Measurements from ENCODE around the gene SPINK5. TPM values are rescaled to one million over a fixed set of nuclear protein-coding genes. Genes with fewer than 3 reads are reported as not detected.
A peak's percentile ranks its signal among the peaks of the same experiment; 100 is the strongest.

The SPINK5 gene
- total RNA-seq, 1 donor from 2014 or later: 235 TPM

GRCh38 chr5:148172377-148172776 is 108.6 kb downstream of the SPINK5 start:
- no peaks in the 10 kb centered on the region for H3K27me3 ChIP-seq
- H3K4me1 ChIP-seq: no peaks in the 10 kb centered on the region
- no peaks in the 10 kb centered on the region for H3K9me3 ChIP-seq
- no peaks in the 10 kb centered on the region for H3K36me3 ChIP-seq
- no peak overlapping the region for H3K4me3 ChIP-seq
- TF ChIP-seq CTCF (IDR thresholded peaks at IDR 0.05): no peak
- TF ChIP-seq POLR2A (IDR thresholded peaks at IDR 0.05): no peak
- TF ChIP-seq POLR2AphosphoS5 (IDR thresholded peaks at IDR 0.05; ENCODE audit: insufficient read depth in 1 of 2, low read depth in 1 of 2): no peak
- no peak for DNase-seq (ENCODE audit: extremely low spot score in 2 of 2)
- no peak overlapping the region for H3K27ac ChIP-seq
- intact Hi-C loops (cut with DNase I): no loop called here

- no peak for DNase-seq (ENCODE audit: extremely low spot score in 2 of 2)
- intact Hi-C loops (cut with DNase I): no loop called here
- Histone ChIP-seq H3K4me1 (no peaks in the 10 kb centered on the region), H3K9me3 (no peaks in the 10 kb centered on the region), H3K27me3 (no peaks in the 10 kb centered on the region), H3K36me3 (no peaks in the 10 kb centered on the region), H3K27ac (no peak overlapping the region), H3K4me3 (no peak overlapping the region)
- no peak for TF ChIP-seq POLR2A (IDR thresholded peaks at IDR 0.05)
Observed at GRCh38 chr5:148176480-148176879, 112.7 kb downstream of the SPINK5 start.

- Histone ChIP-seq H3K36me3 (no peaks in the 10 kb centered on the region), H3K27ac (no peak overlapping the region), H3K4me1 (no peaks in the 10 kb centered on the region), H3K9me3 (no peaks in the 10 kb centered on the region), H3K27me3 (no peaks in the 10 kb centered on the region), H3K4me3 (no peak overlapping the region)
- DNase-seq (ENCODE audit: extremely low spot score in 2 of 2): no peak
- intact Hi-C loops (cut with DNase I): no loop called here
- TF ChIP-seq POLR2AphosphoS5 (IDR thresholded peaks at IDR 0.05; ENCODE audit: insufficient read depth in 1 of 2, low read depth in 1 of 2) (no peak), POLR2A (IDR thresholded peaks at IDR 0.05) (no peak), CTCF (IDR thresholded peaks at IDR 0.05) (no peak)
Observed at GRCh38 chr5:148177207-148177606, 113.4 kb downstream of the SPINK5 start.

- no peak for DNase-seq (ENCODE audit: extremely low spot score in 2 of 2)
- TF ChIP-seq POLR2A (IDR thresholded peaks at IDR 0.05) (no peak), POLR2AphosphoS5 (IDR thresholded peaks at IDR 0.05; ENCODE audit: insufficient read depth in 1 of 2, low read depth in 1 of 2) (peak in 1 of 2 donors; percentile 31), CTCF (IDR thresholded peaks at IDR 0.05) (peak in 2 of 3 experiments; percentile 41 to 46)
- H3K4me3 ChIP-seq: no peak overlapping the region
- no peaks in the 10 kb centered on the region for H3K9me3 ChIP-seq
- no peaks in the 10 kb centered on the region for H3K36me3 ChIP-seq
- H3K4me1 ChIP-seq: no peaks in the 10 kb centered on the region
- no peak overlapping the region for H3K27ac ChIP-seq
- intact Hi-C loops (cut with DNase I): no loop called here
- H3K27me3 ChIP-seq: no peaks in the 10 kb centered on the region
Observed at GRCh38 chr5:148179234-148179824, 115.5 kb downstream of the SPINK5 start.

- no peak overlapping the region for H3K27ac ChIP-seq
- DNase-seq (ENCODE audit: extremely low spot score in 2 of 2): no peak
- H3K36me3 ChIP-seq: no peaks in the 10 kb centered on the region
- no peaks in the 10 kb centered on the region for H3K9me3 ChIP-seq
- H3K27me3 ChIP-seq: no peaks in the 10 kb centered on the region
- H3K4me1 ChIP-seq: no peaks in the 10 kb centered on the region
- no peak for TF ChIP-seq CTCF (IDR thresholded peaks at IDR 0.05)
- TF ChIP-seq POLR2AphosphoS5 (IDR thresholded peaks at IDR 0.05; ENCODE audit: insufficient read depth in 1 of 2, low read depth in 1 of 2): peak in 1 of 2 donors; percentile 66
- TF ChIP-seq POLR2A (IDR thresholded peaks at IDR 0.05): no peak
- H3K4me3 ChIP-seq: no peak overlapping the region
- intact Hi-C loops (cut with DNase I): no loop called here
Observed at GRCh38 chr5:148186248-148187003, 122.6 kb downstream of the SPINK5 start.

Other genes starting within 250 kb of the SPINK5 start
- gene SPINK1, start 232.3 kb upstream of the SPINK5 start, total RNA-seq: not detected
- not detected for gene SCGB3A2, start 185.3 kb upstream of the SPINK5 start, total RNA-seq
- not detected for gene C5orf46, start 157.4 kb upstream of the SPINK5 start, total RNA-seq
- not detected for gene SPINK14, start 104.6 kb downstream of the SPINK5 start, total RNA-seq
- not detected for gene SPINK6, start 139.1 kb downstream of the SPINK5 start, total RNA-seq
- gene MARCOL, start 174.5 kb downstream of the SPINK5 start, total RNA-seq: not detected
- not detected for gene SPINK13, start 204.8 kb downstream of the SPINK5 start, total RNA-seq
- gene SPINK7, start 248.4 kb downstream of the SPINK5 start, total RNA-seq: 65.3 TPM